ENCODE results near the gene IFRD1.
"Not testable (repeated sequence)": the region's sequence is repeated elsewhere in the genome, so short reads cannot be mapped to it uniquely, and the experiment has no call there.

IFRD1 gene

GRCh38 chr7:112452102-112452888 is 2.0 kb downstream of the IFRD1 start:
- H3K27me3 Mint-ChIP-seq: no peaks in the 10 kb centered on the region
- H3K9me3 Mint-ChIP-seq (ENCODE audit: low read depth): no peaks in the 10 kb centered on the region
- H3K4me3 Mint-ChIP-seq: peak overlapping the region; percentile 100
- peak overlapping the region; percentile 77 for H3K27ac Mint-ChIP-seq
- H3K4me1 Mint-ChIP-seq (ENCODE audit: low read depth): peaks cover 45% of the 10 kb centered on the region
- H3K36me3 Mint-ChIP-seq: peaks cover 6% of the 10 kb centered on the region

DNA sequence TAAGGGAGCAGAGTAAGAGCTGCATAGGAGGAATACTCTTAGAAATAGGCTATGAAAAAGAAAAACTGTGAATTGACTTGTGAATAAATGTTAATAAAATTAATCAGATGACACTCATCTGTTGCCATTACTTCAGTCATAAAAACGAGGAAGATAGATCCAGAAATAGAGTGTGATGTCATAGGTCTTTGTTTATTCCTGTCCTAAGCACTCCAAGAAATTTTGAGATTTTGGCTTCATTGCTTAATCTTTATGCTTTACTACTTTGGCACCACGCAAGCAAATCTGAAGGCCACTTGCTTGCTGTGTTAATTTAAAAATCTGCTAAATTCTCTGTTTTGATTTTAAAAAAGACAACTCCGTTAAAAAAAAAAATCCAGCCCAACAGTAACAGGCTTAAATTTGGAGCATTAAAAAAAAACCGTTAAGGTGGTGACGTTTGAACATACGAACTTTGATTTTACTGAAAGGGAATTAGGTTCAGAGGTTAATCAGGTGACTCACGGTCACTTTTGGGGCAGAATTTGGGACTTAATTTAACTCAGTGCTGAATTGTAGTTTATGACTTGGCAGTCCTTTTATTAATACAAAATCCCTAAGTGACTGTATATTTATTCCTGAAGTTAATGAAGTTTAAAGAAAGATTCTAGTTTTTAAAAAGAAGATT is 3.4 kb downstream of the IFRD1 start:
- Mint-ChIP-seq H3K4me3 (peak overlapping the region; percentile 18), H3K4me1 (ENCODE audit: low read depth) (peaks cover 40% of the 10 kb centered on the region), H3K36me3 (peaks cover 6% of the 10 kb centered on the region), H3K27ac (no peak overlapping the region), H3K9me3 (ENCODE audit: low read depth) (no peaks in the 10 kb centered on the region), H3K27me3 (no peaks in the 10 kb centered on the region)

DNA sequence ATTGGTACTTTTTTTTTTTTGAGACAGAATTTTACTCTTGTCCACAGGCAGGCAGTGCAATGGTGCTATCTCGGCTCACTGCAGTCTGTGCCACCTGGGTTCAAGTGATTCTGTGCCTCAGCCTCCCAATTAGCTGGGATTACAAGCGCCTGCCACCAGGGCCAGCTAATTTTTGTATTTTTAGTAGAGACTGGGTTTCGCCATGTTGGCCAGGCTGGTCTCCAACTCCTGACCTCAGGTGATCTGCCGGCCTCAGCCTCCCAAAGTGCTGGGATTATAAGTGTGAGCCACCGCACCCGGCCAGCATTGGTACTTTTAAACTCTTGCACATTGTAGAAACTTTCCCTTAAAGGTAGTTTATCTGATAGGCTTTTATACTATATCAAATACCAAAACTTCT is 3.9 kb downstream of the IFRD1 start:
- H3K4me3 Mint-ChIP-seq; H3K27ac Mint-ChIP-seq; H3K27me3 Mint-ChIP-seq; H3K36me3 Mint-ChIP-seq; H3K9me3 Mint-ChIP-seq (ENCODE audit: low read depth): not testable (repeated sequence)
- H3K4me1 Mint-ChIP-seq (ENCODE audit: low read depth): peaks cover 34% of the 10 kb centered on the region

- H3K27ac Mint-ChIP-seq: no peak overlapping the region
These were observed 9.4 kb downstream of the IFRD1 start for GRCh38 chr7:112459645-112460044.

DNA sequence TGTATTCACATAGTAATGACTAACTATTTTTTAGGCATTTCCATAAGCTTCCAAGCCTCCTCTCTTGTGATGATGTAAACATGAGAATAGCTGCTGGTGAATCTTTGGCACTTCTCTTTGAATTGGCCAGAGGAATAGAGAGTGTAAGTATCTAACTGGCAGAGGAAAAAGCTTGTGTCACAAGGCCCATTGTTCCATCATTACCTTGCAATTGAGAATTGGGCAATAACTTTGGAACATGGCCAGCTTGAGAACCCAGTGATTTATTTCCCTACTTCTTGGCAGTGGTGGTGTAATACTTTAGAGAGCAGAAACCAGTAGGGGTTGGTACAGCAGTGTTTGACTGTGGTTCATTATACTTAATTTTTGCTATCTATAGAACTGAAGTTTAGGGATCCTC is 12.0 kb downstream of the IFRD1 start:
- H3K27ac Mint-ChIP-seq: no peak overlapping the region
- no peaks in the 10 kb centered on the region for H3K27me3 Mint-ChIP-seq
- peaks cover 3% of the 10 kb centered on the region for H3K4me1 Mint-ChIP-seq (ENCODE audit: low read depth)
- H3K4me3 Mint-ChIP-seq: no peak overlapping the region
- H3K9me3 Mint-ChIP-seq (ENCODE audit: low read depth): no peaks in the 10 kb centered on the region
- H3K36me3 Mint-ChIP-seq: peaks cover 21% of the 10 kb centered on the region

More at GRCh38 chr7:112459645-112460044, 9.4 kb downstream of the IFRD1 start:
- no peak overlapping the region for H3K4me3 Mint-ChIP-seq
- H3K4me1 Mint-ChIP-seq (ENCODE audit: low read depth): peaks cover 6% of the 10 kb centered on the region
- H3K36me3 Mint-ChIP-seq: peaks cover 19% of the 10 kb centered on the region
- H3K27me3 Mint-ChIP-seq: no peaks in the 10 kb centered on the region
- H3K9me3 Mint-ChIP-seq (ENCODE audit: low read depth): no peaks in the 10 kb centered on the region

DNA sequence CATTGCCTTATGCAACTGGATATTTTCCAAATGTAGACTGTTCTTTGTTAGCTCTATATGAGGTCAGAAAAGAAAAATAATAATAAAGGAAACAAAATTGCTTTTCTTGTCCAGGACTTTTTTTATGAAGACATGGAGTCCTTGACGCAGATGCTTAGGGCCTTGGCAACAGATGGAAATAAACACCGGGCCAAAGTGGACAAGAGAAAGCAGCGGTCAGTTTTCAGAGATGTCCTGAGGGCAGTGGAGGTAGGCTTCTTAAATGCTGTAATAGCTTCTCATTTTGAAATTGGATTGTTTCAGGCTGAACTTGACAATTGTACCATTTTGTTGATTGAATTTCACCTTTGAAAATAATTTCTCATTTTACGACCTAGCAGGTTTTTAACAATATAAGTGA is 17.6 kb downstream of the IFRD1 start:
- Mint-ChIP-seq H3K4me3 (no peak overlapping the region), H3K9me3 (ENCODE audit: low read depth) (no peaks in the 10 kb centered on the region), H3K4me1 (ENCODE audit: low read depth) (no peaks in the 10 kb centered on the region), H3K36me3 (peaks cover 37% of the 10 kb centered on the region), H3K27ac (no peak overlapping the region), H3K27me3 (no peaks in the 10 kb centered on the region)

- Mint-ChIP-seq H3K9me3 (ENCODE audit: low read depth) (no peaks in the 10 kb centered on the region), H3K27ac (no peak overlapping the region), H3K4me1 (ENCODE audit: low read depth) (no peaks in the 10 kb centered on the region), H3K27me3 (no peaks in the 10 kb centered on the region), H3K4me3 (no peak overlapping the region), H3K36me3 (peaks cover 36% of the 10 kb centered on the region)
These were observed 19.9 kb downstream of the IFRD1 start for GRCh38 chr7:112470194-112470593.

DNA sequence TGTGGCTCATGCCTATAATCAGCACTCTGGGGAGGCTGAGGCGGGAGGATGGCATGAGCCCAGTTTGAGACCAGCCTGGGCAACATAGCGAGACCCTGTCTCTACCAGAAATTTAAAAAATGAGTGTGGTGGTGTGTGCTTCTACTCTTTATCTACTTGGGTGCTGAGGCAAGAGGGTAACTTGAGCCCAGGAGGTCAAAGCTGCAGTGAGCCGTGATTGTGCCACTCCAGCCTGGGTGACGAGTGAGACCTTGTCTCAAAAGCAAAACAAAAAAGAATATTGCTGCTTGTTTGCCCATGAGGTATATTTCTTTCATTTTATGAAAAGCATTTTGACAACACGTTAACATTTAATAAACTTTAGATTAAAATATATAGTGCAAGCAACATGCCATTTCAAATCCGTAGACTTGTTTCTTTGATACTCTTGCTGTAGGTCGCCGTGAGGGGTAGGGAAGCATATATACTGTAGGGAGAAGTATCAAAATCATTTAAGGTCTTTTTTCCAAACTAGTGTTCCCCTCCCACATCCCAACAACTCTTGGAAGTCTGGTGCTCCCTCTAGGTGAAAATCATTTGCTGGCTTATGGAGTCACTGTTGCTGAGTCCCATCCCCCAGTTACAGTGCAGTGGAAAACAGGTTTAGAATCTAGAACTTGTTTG is 26.3 kb downstream of the IFRD1 start:
- no peaks in the 10 kb centered on the region for H3K27me3 Mint-ChIP-seq
- no peaks in the 10 kb centered on the region for H3K9me3 Mint-ChIP-seq (ENCODE audit: low read depth)
- H3K27ac Mint-ChIP-seq: no peak overlapping the region

DNA sequence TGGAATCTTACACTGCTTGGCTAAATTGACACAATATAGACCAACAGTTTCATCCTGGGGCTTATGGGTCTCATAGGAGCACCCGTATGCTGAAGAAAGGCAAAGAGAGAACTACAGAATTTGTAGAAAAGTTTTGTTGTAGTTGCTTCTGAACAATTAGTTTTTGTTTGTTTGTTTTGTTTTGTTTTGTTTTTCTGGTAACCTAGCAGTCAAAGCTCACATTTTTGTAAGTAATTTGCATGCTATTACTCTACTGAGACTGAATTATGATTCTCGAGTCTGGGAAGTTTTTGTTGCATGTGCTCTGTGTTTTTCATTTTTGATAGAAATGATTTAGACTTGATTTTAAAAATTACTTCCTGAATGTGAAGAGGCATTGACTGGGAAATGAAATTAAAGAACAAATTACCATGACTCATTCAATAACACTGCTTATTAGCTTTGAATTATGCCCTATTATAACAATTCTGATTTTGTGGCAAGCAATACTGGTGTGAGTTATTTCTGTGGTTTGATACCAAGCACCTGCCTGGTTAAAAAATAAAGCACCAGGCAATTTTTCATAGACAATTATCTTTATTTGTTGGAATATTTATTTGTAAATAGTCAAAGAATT is 31.0 kb downstream of the IFRD1 start:
- Mint-ChIP-seq H3K27ac (no peak overlapping the region), H3K9me3 (ENCODE audit: low read depth) (no peaks in the 10 kb centered on the region), H3K36me3 (peaks cover 8% of the 10 kb centered on the region), H3K27me3 (no peaks in the 10 kb centered on the region), H3K4me1 (ENCODE audit: low read depth) (peaks cover 10% of the 10 kb centered on the region), H3K4me3 (no peak overlapping the region)

More for the DNA sequence above, 26.3 kb downstream of the IFRD1 start:
- Mint-ChIP-seq H3K4me3 (no peak overlapping the region), H3K36me3 (peaks cover 20% of the 10 kb centered on the region), H3K4me1 (ENCODE audit: low read depth) (no peaks in the 10 kb centered on the region)

DNA sequence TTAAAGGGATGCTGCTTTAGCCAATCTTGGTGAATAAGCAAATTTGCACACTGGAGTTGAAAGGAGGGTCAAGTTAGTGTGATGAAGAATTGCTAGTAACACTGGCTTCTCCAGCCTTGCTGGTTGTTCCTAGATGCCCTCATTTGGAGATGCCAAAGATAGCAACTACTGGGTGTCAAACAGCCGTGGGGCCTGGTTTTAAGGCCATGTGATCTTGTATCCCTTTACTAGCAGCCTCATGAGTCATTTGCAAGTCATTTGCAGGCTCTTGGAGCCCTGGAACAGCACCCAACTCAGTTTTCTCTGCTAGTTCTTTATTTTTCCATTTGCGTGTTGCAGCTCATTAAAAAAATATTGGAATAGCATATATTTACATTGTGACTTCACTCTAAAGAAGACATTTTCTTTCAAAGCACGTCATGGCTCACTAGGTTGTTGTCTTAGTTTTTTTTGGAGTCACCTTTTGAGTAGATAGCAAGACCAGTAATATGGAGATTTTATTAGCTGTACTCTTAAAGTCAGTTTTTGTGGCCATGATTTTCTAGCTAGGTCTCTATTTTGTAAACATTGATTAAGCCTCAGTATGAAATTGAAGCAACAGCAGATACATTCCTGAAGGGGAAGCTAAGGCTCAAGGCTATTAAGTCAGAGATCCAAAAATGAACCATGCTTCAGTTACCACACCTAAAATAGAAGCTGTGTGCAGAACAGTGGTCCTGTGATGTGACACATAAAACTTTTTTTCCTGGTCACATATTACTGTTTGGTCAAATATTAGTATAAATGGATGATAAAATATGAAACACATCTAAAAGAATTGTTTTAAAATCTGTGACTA is 31.8 kb downstream of the IFRD1 start:
- no peak overlapping the region for H3K4me3 Mint-ChIP-seq
- H3K36me3 Mint-ChIP-seq: peaks cover 8% of the 10 kb centered on the region
- H3K9me3 Mint-ChIP-seq (ENCODE audit: low read depth): no peaks in the 10 kb centered on the region
- no peak overlapping the region for H3K27ac Mint-ChIP-seq
- no peaks in the 10 kb centered on the region for H3K27me3 Mint-ChIP-seq
- H3K4me1 Mint-ChIP-seq (ENCODE audit: low read depth): peaks cover 10% of the 10 kb centered on the region

GRCh38 chr7:112484671-112485167 is 34.5 kb downstream of the IFRD1 start:
- Mint-ChIP-seq H3K27ac (no peak overlapping the region), H3K4me1 (ENCODE audit: low read depth) (peaks cover 10% of the 10 kb centered on the region), H3K27me3 (no peaks in the 10 kb centered on the region), H3K4me3 (no peak overlapping the region), H3K36me3 (peaks cover 9% of the 10 kb centered on the region), H3K9me3 (ENCODE audit: low read depth) (no peaks in the 10 kb centered on the region)

GRCh38 chr7:112485766-112486165 is 35.5 kb downstream of the IFRD1 start:
- Mint-ChIP-seq H3K4me1 (ENCODE audit: low read depth) (peaks cover 10% of the 10 kb centered on the region), H3K9me3 (ENCODE audit: low read depth) (no peaks in the 10 kb centered on the region), H3K27me3 (no peaks in the 10 kb centered on the region), H3K27ac (no peak overlapping the region), H3K4me3 (no peak overlapping the region), H3K36me3 (peaks cover 9% of the 10 kb centered on the region)

DNA sequence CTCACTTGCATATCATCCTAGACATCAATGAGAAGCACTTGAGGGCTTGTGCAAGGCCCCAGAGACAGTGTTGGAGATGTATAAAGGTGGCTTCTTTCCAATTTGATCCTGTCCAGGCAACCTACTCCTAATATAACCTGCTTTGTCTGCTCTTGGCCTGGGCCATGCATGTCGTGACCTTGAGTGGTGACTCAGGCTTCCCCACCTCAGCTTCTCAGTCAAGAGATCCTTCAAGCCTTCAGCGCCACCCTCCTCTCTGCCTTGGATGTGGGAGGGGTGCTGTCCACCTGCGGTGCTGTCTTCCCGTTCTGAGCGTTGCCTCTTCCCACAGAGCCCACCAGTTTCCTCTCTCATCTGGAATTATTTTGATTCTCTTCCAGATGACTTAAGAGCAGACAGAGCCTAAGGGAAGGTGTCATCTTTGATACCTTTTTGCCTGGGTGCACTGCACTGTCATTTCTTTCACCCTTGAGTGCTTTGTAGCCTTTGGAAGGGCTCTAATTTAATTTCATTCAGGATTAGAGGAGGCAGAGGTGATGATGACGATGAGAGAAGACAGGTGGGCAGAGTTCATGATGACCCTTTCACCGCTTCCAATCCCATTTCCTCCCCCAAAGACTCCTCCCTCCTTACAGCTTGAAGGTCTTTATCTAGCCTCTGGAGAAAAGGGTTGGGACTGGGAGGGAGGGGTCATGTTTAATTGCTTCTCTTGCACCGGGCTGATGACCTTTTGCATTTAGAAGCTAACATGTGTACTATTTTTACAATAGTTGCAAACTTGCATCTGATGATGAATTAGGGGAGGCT is 37.4 kb downstream of the IFRD1 start:
- Mint-ChIP-seq H3K9me3 (ENCODE audit: low read depth) (no peaks in the 10 kb centered on the region), H3K27ac (no peak overlapping the region), H3K36me3 (peaks cover 9% of the 10 kb centered on the region), H3K4me1 (ENCODE audit: low read depth) (peaks cover 10% of the 10 kb centered on the region), H3K27me3 (no peaks in the 10 kb centered on the region), H3K4me3 (no peak overlapping the region)

DNA sequence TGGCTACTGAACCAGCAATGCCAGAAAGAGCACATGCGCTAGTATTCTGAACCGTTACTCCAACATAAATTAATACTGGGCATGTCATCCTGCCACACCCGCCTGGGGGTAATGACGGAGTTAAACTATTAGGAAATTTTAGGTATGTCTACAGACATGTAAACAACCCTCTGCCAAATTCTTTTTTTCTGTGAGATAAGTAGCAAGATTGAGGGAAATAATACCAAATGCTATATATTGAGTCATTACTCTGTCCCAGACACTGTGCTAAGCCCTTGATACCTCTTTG is 37.9 kb downstream of the IFRD1 start:
- no peaks in the 10 kb centered on the region for H3K9me3 Mint-ChIP-seq (ENCODE audit: low read depth)
- peaks cover 10% of the 10 kb centered on the region for H3K4me1 Mint-ChIP-seq (ENCODE audit: low read depth)
- H3K36me3 Mint-ChIP-seq: peaks cover 7% of the 10 kb centered on the region
- H3K27me3 Mint-ChIP-seq: no peaks in the 10 kb centered on the region
- H3K27ac Mint-ChIP-seq: no peak overlapping the region
- no peak overlapping the region for H3K4me3 Mint-ChIP-seq

All from activated naive CD8-positive, alpha-beta T cell (primary cell).